GM19043 (cell line): ENCODE results near the gene AARS1.
A peak's percentile ranks its signal among the peaks of the same experiment; 100 is the strongest.
"Not testable (repeated sequence)": the region's sequence is repeated elsewhere in the genome, so short reads cannot be mapped to it uniquely, and the experiment has no call there.

Source experiments
- ATAC-seq: cut with Tn5 transposase; IDR thresholded peaks from one replicate; pipeline ENCODE4 v1.9.1; 2021; ENCODE audit warnings: low read depth; ENCODE audit not compliant: unreplicated experiment

AARS1 gene

GRCh38 chr16:70276392-70276791 lies 12.9 kb downstream of the AARS1 start:
- no peak for ATAC-seq

- no peak for ATAC-seq
Observed at GRCh38 chr16:70271696-70272095, 17.6 kb downstream of the AARS1 start.

GRCh38 chr16:70270176-70270575 lies 19.1 kb downstream of the AARS1 start:
- no peak for ATAC-seq

GRCh38 chr16:70269471-70269870 lies 19.8 kb downstream of the AARS1 start:
- no peak for ATAC-seq

GRCh38 chr16:70267922-70268321 lies 21.4 kb downstream of the AARS1 start:
- ATAC-seq = not testable (repeated sequence)

GRCh38 chr16:70267516-70267915 lies 21.8 kb downstream of the AARS1 start:
- no peak for ATAC-seq

- not testable (repeated sequence) for ATAC-seq
Observed at GRCh38 chr16:70259903-70260302, 29.4 kb downstream of the AARS1 start.

GRCh38 chr16:70258946-70259345 lies 30.4 kb downstream of the AARS1 start:
- no peak for ATAC-seq

- no peak for ATAC-seq
Observed at GRCh38 chr16:70258065-70258464, 31.2 kb downstream of the AARS1 start.

- no peak for ATAC-seq
Observed at GRCh38 chr16:70257391-70257790, 31.9 kb downstream of the AARS1 start.

- ATAC-seq = no peak
Observed at GRCh38 chr16:70255574-70255973, 33.7 kb downstream of the AARS1 start.

GRCh38 chr16:70254965-70255286 lies 34.4 kb downstream of the AARS1 start:
- no peak for ATAC-seq

- no peak for ATAC-seq
Observed at GRCh38 chr16:70254180-70254964, 34.9 kb downstream of the AARS1 start.

- no peak for ATAC-seq
Observed at GRCh38 chr16:70253291-70254106, 35.8 kb downstream of the AARS1 start.

- ATAC-seq = no peak
Observed at GRCh38 chr16:70252355-70252988, 36.8 kb downstream of the AARS1 start.

GRCh38 chr16:70251629-70252354 lies 37.5 kb downstream of the AARS1 start, which contains the start of gene EXOSC6:
TSS of gene EXOSC6 (minus strand) at chr16:70251940. CDS start at chr16:70251900, 40 bp downstream.
- peak; percentile 89 for ATAC-seq

GRCh38 chr16:70250748-70251628 lies 38.3 kb downstream of the AARS1 start:
- peak; percentile 39 for ATAC-seq

GRCh38 chr16:70249697-70250096 lies 39.6 kb downstream of the AARS1 start:
- ATAC-seq = not testable (repeated sequence)

GRCh38 chr16:70238773-70239172 lies 50.5 kb downstream of the AARS1 start:
- ATAC-seq = not testable (repeated sequence)

GRCh38 chr16:70231831-70232230 lies 57.5 kb downstream of the AARS1 start:
- ATAC-seq = not testable (repeated sequence)
